ENCODE data around the gene TEX28.

- no peak for TF ChIP-seq POLR2A (IDR thresholded peaks at IDR 0.05)
- TF ChIP-seq CTCF (IDR thresholded peaks at IDR 0.05 in 4 of 5, conservative IDR thresholded peaks at IDR 0.05 in 1 of 5) = no peak
Observed at GRCh38 chrX:154295664-154296310, 863 bp upstream of the TEX28 start, which contains the start of gene TKTL1.
